Lower leg skin (tissue), 3 donors: ENCODE results near the gene THEM5.

Source experiments
- POLR2A ChIP-seq, 2 donors: fragments of 450-650 bp; IDR thresholded peaks; one replicate each; pipeline ENCODE4 v1.6.1; 2016 to 2017; ENCODE audit warnings: antibody characterized with exemption in 2 of 2, mild to moderate bottlenecking in 1 of 2, moderate library complexity in 1 of 2
- TF ChIP-seq, protein P1 (sequence below), 3 donors: fragments of 450-650 bp; IDR thresholded peaks; one replicate each; pipeline ENCODE4 v1.5.1; 2016; ENCODE audit warnings: antibody characterized with exemption in 3 of 3, mild to moderate bottlenecking in 3 of 3, moderate library complexity in 2 of 3

DNA sequence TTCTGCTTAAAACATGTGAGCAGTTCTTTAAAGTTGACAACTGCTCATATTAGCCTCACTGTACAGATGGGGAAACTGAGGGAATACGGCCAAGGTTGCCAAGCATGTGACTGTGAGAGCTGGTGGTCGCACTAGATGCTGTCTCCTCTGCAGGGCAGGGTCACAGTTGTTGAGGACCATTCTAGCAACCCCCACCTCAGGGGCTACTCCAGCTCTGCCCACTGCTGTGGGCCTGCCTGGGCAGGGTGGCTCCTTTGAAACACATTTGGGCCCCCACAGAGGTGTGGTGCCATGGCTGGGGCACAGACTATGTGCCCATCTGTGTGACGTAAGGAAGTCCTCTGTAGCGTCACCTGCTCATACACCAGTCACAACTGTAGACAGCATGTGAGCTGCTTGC is 779 bp downstream of the THEM5 start:
- TF ChIP-seq, protein P1, sequence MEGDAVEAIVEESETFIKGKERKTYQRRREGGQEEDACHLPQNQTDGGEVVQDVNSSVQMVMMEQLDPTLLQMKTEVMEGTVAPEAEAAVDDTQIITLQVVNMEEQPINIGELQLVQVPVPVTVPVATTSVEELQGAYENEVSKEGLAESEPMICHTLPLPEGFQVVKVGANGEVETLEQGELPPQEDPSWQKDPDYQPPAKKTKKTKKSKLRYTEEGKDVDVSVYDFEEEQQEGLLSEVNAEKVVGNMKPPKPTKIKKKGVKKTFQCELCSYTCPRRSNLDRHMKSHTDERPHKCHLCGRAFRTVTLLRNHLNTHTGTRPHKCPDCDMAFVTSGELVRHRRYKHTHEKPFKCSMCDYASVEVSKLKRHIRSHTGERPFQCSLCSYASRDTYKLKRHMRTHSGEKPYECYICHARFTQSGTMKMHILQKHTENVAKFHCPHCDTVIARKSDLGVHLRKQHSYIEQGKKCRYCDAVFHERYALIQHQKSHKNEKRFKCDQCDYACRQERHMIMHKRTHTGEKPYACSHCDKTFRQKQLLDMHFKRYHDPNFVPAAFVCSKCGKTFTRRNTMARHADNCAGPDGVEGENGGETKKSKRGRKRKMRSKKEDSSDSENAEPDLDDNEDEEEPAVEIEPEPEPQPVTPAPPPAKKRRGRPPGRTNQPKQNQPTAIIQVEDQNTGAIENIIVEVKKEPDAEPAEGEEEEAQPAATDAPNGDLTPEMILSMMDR (IDR thresholded peaks at IDR 0.05) = no peak
- TF ChIP-seq POLR2A (IDR thresholded peaks at IDR 0.05) = no peak
